ACHN (cell line): Measurements from ENCODE around the gene BCORL1.

ENCODE experiments used
- DNase-seq: peaks from one replicate; pipeline ENCODE4 v3.0.0-alpha.2; 2015
- in situ Hi-C: cut with HindIII; loops from 2 replicates; pipeline ENCODE4 v1.10.0; 2017; ENCODE audit warnings: low sequenced_read_pairs, low pct_ligation_motif_present, low pct_unique_long_range_greater_than_20kb

The BCORL1 gene

GRCh38 chrX:130002541-130002940 is 20.1 kb downstream of the BCORL1 start:
- no peak for DNase-seq
- in situ Hi-C loops: no loop called here

GRCh38 chrX:130005089-130005807 is 22.8 kb downstream of the BCORL1 start:
- DNase-seq: no peak
- in situ Hi-C loops: no loop called here

- in situ Hi-C loops: no loop called here
- no peak for DNase-seq
Observed at GRCh38 chrX:130009658-130010223, 27.3 kb downstream of the BCORL1 start.

- in situ Hi-C loops: no loop called here
- DNase-seq: no peak
Observed at GRCh38 chrX:130012683-130013082, 30.2 kb downstream of the BCORL1 start.

- no peak for DNase-seq
- in situ Hi-C loops: no loop called here
Observed at GRCh38 chrX:130013661-130014060, 31.2 kb downstream of the BCORL1 start.

GRCh38 chrX:130014356-130014755 is 31.9 kb downstream of the BCORL1 start:
- in situ Hi-C loops: no loop called here
- DNase-seq: no peak

GRCh38 chrX:130014770-130015169 is 32.3 kb downstream of the BCORL1 start:
- in situ Hi-C loops: no loop called here
- no peak for DNase-seq

GRCh38 chrX:130015181-130015580 is 32.7 kb downstream of the BCORL1 start:
- no peak for DNase-seq
- in situ Hi-C loops: no loop called here

GRCh38 chrX:130018143-130018542 is 35.7 kb downstream of the BCORL1 start:
- in situ Hi-C loops: no loop called here
- no peak for DNase-seq

GRCh38 chrX:130020661-130021324 is 38.4 kb downstream of the BCORL1 start:
- in situ Hi-C loops: no loop called here
- DNase-seq: no peak

- peak; percentile 65 for DNase-seq
- in situ Hi-C loops: no loop called here
Observed at GRCh38 chrX:130024127-130024526, 41.7 kb downstream of the BCORL1 start.

GRCh38 chrX:130025256-130025655 is 42.8 kb downstream of the BCORL1 start:
- DNase-seq: no peak
- in situ Hi-C loops: no loop called here

- DNase-seq: no peak
- in situ Hi-C loops: no loop called here
Observed at GRCh38 chrX:130027569-130027968, 45.1 kb downstream of the BCORL1 start.

- in situ Hi-C loops: no loop called here
- peak; percentile 12 for DNase-seq
Observed at GRCh38 chrX:130028196-130028595, 45.8 kb downstream of the BCORL1 start.

- no peak for DNase-seq
- in situ Hi-C loops: no loop called here
Observed at GRCh38 chrX:130030826-130031225, 48.4 kb downstream of the BCORL1 start.

- in situ Hi-C loops: no loop called here
- no peak for DNase-seq
Observed at GRCh38 chrX:130032552-130032951, 50.1 kb downstream of the BCORL1 start.

- in situ Hi-C loops: no loop called here
- DNase-seq: no peak
Observed at GRCh38 chrX:130034178-130034577, 51.7 kb downstream of the BCORL1 start.

- no peak for DNase-seq
- in situ Hi-C loops: no loop called here
Observed at GRCh38 chrX:130039847-130040246, 57.4 kb downstream of the BCORL1 start.

GRCh38 chrX:130047416-130047815 is 65.0 kb downstream of the BCORL1 start:
- no peak for DNase-seq
- in situ Hi-C loops: no loop called here

GRCh38 chrX:130048686-130049222 is 66.3 kb downstream of the BCORL1 start:
- in situ Hi-C loops: no loop called here
- no peak for DNase-seq
